ENCODE measurements around the gene VAV2. TPM values are rescaled to one million over a fixed set of nuclear protein-coding genes. Genes with fewer than 3 reads are reported as not detected.

The VAV2 gene
- total and polyA plus RNA-seq, 9 of the 15 experiments (the other 6 are each of a cell fraction or from before 2014, with no cell fraction given), result 0.01 to 2.7 (median 1.0) TPM; not detected in 1

DNA sequence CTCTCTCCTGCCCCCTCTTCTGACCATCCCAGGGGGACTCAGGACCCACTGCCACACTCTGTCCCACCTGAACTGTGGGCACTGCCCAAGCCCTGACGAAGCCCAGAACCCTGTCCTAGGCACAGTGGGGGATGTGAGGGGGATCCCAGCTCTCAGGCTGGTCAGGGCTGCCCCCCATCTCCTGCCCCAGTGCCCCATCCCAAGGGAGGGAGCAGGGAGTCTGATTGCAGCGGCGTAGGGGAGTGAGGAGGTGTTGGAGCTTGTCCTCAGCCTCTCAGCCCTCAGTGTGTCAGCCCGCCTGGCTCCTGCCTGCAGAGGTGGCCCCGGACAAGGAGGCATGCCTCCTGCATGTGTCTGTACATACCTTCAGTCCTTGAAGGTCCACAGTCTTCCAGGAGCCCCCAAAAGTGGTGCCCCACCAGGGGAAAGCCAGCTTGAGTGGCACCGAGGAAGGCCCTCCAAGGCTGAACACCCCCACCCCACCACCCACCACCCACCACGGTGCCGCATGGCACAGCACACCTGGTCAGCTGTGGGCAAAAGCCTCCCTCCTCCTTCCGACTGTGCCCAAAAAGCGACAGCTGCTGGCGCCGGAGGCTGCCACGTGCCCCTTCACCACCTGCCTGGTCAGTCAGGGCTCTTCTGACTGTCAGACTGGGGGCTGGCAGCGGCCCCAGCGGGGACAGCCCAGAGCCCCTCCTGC is 254.9 kb downstream of the VAV2 start:
- ChIA-PET POLR2A (interaction anchor here (0.7 kb wide), 1 partner anchor 18 kb away, joined by 3 read pairs; no protein-coding TSS in a partner anchor), CTCF (ENCODE audit: low intra/inter-chr PET ratio) (no interaction called here)
- H3K27ac ChIP-seq (ENCODE audit: extremely low read depth, low read depth, low read length), result no peak overlapping the region
- peaks cover 0 to 32% of the 10 kb centered on the region in 2 experiments; a peak in 2 of 5 replicates for H3K27me3 ChIP-seq (ENCODE audit: control insufficient read depth in 2 of 2, insufficient read depth in 2 of 2, low read length in 2 of 2)
- DNase-seq (ENCODE audit: extremely low read depth in 1 of 4, low spot score in 3 of 4) (no peak), FAIRE-seq (no peak), ATAC-seq (no peak)
- no peak overlapping the region; a peak in 1 of 4 replicates for H3K9ac ChIP-seq (ENCODE audit: insufficient read depth in 1 of 2, low read depth in 2 of 2, low read length in 2 of 2)
- intact Hi-C loops (cut with micrococcal nuclease), result no loop called here
- H3K4me1 ChIP-seq (replicated peaks in 1 of 2; ENCODE audit: control insufficient read depth in 2 of 2, insufficient read depth in 2 of 2, low read length in 2 of 2), result peaks cover 0 to 15% of the 10 kb centered on the region in 2 experiments; a peak in 2 of 5 replicates
- no TSS peak for BruUV-seq (replicated peaks)
- H3K36me3 ChIP-seq (ENCODE audit: control insufficient read depth, insufficient read depth, low read length), result no peaks in the 10 kb centered on the region
- no peaks in the 10 kb centered on the region for H3K9me3 ChIP-seq (replicated peaks; ENCODE audit: control insufficient read depth, insufficient read depth, low read depth, low read length)
- no peak overlapping the region for H2AFZ ChIP-seq (ENCODE audit: low read depth, low read length)
- no peak overlapping the region for H3K4me2 ChIP-seq (ENCODE audit: insufficient read depth, low read length)
- no peaks in the 10 kb centered on the region for H3K79me2 ChIP-seq (ENCODE audit: control insufficient read depth, insufficient read depth, low read length)
- in situ Hi-C loops (cut with MboI), result no loop called here
- 7% methylated on average over 11 of the region's 15 CpGs for WGBS (ENCODE audit: insufficient coverage, low coverage, missing lambda C conversion rate)
- no peak overlapping the region for H3K4me3 ChIP-seq
- H4K20me1 ChIP-seq (replicated peaks; ENCODE audit: control insufficient read depth, insufficient read depth, low read length), result peaks cover 9% of the 10 kb centered on the region; the same call in 1 of the 2 replicates
- H3K9me1 ChIP-seq (ENCODE audit: control insufficient read depth, insufficient read depth, low read length), result no peaks in the 10 kb centered on the region
- TF ChIP-seq ATF7 (IDR thresholded peaks at IDR 0.05), result no peak
- TF ChIP-seq DEAF1 (CRISPR knock-in tag; IDR thresholded peaks at IDR 0.05), result no peak
- TF ChIP-seq HDAC8 (tag; IDR thresholded peaks at IDR 0.05), result no peak
- TF ChIP-seq, protein P1, sequence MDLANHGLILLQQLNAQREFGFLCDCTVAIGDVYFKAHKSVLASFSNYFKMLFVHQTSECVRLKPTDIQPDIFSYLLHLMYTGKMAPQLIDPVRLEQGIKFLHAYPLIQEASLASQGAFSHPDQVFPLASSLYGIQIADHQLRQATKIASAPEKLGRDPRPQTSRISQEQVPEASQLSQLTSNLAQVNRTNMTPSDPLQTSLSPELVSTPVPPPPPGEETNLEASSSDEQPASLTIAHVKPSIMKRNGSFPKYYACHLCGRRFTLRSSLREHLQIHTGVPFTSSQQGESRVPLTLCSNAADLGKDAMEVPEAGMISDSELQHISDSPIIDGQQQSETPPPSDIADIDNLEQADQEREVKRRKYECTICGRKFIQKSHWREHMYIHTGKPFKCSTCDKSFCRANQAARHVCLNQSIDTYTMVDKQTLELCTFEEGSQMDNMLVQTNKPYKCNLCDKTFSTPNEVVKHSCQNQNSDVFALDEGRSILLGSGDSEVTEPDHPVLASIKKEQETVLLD (IDR thresholded peaks at IDR 0.05), result no peak
- TF ChIP-seq, protein P2, sequence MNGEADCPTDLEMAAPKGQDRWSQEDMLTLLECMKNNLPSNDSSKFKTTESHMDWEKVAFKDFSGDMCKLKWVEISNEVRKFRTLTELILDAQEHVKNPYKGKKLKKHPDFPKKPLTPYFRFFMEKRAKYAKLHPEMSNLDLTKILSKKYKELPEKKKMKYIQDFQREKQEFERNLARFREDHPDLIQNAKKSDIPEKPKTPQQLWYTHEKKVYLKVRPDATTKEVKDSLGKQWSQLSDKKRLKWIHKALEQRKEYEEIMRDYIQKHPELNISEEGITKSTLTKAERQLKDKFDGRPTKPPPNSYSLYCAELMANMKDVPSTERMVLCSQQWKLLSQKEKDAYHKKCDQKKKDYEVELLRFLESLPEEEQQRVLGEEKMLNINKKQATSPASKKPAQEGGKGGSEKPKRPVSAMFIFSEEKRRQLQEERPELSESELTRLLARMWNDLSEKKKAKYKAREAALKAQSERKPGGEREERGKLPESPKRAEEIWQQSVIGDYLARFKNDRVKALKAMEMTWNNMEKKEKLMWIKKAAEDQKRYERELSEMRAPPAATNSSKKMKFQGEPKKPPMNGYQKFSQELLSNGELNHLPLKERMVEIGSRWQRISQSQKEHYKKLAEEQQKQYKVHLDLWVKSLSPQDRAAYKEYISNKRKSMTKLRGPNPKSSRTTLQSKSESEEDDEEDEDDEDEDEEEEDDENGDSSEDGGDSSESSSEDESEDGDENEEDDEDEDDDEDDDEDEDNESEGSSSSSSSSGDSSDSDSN (IDR thresholded peaks at IDR 0.05; ENCODE audit: borderline replicate concordance in 1 of 2, low read depth in 2 of 2, low read length in 2 of 2), result no peak
- TF ChIP-seq CBX3 (IDR thresholded peaks at IDR 0.05; ENCODE audit: borderline replicate concordance in 1 of 2, low read length in 2 of 2), result no peak
- TF ChIP-seq, protein P3, sequence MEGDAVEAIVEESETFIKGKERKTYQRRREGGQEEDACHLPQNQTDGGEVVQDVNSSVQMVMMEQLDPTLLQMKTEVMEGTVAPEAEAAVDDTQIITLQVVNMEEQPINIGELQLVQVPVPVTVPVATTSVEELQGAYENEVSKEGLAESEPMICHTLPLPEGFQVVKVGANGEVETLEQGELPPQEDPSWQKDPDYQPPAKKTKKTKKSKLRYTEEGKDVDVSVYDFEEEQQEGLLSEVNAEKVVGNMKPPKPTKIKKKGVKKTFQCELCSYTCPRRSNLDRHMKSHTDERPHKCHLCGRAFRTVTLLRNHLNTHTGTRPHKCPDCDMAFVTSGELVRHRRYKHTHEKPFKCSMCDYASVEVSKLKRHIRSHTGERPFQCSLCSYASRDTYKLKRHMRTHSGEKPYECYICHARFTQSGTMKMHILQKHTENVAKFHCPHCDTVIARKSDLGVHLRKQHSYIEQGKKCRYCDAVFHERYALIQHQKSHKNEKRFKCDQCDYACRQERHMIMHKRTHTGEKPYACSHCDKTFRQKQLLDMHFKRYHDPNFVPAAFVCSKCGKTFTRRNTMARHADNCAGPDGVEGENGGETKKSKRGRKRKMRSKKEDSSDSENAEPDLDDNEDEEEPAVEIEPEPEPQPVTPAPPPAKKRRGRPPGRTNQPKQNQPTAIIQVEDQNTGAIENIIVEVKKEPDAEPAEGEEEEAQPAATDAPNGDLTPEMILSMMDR (IDR thresholded peaks at IDR 0.05 in 2 of 3, conservative IDR thresholded peaks at IDR 0.05 in 1 of 3; ENCODE audit: insufficient read depth in 2 of 3, low read depth in 1 of 3, low read length in 3 of 3), result no peak
- no peak for TF ChIP-seq ZNF75A (CRISPR knock-in tag; IDR thresholded peaks at IDR 0.05)
- TF ChIP-seq NCOA1 (IDR thresholded peaks at IDR 0.05; ENCODE audit: low read depth), result no peak
- no peak for TF ChIP-seq NFE2 (IDR thresholded peaks at IDR 0.05; ENCODE audit: low read depth)

Measured in K562 (cell line).